GM19452 (cell line): ENCODE measurements around the gene RTRAF.

Experiments
- ATAC-seq: cut with Tn5 transposase; IDR thresholded peaks from one replicate; pipeline ENCODE4 v1.9.1; 2021; ENCODE audit not compliant: unreplicated experiment

RTRAF gene

DNA sequence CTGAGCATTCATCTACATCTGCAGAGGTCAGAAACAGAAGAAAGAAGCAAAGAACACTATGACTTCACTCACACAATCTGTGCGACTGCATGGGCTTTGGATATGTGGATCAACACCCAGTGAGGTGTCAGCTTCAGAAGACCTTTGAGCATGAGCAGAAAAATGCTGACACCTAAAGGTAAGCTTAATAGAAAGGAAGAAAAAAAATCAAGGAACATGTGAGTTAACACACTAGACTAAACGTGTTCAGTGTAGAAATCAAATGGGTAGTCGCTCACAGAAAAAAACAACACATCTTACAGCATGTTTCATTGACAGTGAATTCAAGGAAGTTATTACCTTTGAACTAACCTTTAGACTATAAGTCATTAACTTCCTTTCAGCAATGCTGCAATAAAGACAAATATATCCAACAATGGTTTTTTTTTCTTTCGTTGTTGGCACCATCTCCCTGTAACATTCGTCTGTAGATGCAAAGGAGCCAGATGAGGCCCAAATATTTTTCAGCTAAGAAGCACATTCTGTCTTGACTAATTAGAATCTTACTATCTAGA is 30.9 kb downstream of the RTRAF start:
- ATAC-seq = no peak

DNA sequence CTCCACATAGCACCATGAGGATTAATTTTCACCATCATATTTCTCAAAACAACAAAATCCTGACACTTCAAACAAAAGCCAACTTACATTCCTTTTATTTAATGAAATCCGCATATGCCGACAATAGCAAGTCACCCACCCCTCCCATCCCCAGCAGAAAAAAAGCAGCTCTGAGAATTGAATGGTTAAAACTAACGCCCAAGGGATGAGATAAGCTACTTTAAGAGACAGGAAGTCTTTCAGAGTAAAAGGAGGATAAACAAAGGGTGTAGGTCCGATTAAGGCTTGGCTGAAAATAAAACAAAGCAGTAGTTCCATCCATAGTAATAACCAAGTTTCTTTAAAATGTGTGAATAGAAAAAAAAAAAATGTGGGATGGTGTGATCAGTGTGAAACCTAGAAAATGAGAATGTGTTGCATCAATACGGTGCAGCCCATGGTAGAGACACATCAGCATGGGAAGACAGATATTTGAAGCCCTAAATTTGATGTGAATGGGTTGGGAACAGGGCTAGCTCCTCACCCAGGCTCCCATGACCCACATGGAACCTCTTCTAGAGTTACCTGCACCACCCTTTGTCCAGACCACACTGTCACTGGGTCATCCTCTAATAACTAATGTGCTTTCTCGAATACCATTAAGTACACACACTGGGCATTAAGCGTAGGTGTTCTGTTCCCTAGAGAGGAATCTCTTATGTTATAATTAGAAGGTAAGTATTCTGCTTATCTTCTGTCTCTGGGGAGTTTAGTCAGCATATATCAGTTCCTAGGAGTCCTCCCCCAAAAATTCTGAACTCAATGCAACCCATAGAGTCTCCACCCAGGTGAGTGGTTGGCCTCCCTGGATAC is 31.7 kb downstream of the RTRAF start:
- ATAC-seq = no peak

DNA sequence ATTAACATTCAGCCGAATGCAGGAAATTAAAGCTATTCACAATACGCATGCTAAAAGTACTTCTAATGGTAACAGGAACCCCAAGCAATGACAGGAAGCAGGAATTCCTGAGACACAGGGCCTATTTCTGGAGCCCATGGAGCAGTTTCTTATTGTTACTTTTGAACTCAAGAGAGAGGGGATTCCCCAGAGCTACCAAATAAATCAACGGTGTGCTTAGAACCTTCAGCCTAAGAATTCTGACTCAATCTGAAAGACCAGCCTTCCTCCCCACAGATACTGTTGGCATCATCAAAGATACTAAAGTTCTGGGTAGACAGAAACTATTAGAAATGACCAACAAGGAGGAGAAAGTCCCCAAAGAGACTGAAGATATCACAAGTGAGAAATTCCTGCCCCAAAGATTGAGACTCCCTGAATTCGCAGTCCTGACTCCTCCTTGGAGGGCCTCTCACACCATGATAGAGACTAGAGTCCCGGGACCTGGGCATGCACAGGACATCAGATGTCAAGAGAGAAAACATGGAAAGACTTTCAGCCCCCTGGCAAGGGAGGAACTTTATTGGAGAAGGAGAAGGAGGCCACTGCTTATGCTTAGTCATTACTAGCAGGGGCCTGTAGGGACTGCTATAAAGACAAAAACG is 32.7 kb downstream of the RTRAF start:
- ATAC-seq = no peak

DNA sequence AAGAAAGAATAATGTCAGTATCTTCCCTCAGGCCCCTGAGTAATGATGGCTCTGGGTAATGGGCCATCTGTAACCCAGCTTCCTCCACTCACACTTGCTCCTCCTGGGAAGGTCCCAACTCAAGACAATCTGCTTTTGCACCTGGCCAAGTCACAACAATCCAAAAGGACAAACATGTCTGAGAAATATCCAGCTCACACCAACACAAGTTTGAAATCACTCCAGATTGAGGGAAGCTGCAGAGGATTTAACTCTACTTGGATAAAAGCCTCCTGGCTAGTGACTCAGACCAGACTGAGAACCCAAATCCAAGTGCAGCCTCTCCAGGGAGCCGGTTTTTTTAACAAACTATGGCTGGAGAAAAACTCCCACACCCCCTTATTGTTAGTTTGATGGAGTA is 34.2 kb downstream of the RTRAF start:
- ATAC-seq = no peak

DNA sequence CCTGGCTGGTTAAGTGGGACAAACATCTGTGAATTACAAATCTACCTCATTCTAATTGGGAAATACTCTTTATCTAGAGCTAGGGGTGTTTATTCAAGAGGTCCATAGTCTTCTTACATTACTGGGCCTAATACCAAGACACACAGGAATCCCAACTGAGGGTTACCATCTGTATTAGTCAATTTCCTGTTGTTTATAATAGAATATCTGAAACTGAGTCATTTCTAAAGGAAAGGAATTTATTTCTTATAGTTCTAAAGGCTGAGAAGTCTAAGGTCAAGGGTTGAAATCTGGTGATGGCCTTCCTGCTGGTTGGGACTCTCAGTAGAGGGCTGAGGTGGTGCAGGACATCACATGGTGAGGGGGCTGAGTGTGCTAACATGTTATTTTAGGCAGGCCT is 36.0 kb downstream of the RTRAF start:
- ATAC-seq = no peak

DNA sequence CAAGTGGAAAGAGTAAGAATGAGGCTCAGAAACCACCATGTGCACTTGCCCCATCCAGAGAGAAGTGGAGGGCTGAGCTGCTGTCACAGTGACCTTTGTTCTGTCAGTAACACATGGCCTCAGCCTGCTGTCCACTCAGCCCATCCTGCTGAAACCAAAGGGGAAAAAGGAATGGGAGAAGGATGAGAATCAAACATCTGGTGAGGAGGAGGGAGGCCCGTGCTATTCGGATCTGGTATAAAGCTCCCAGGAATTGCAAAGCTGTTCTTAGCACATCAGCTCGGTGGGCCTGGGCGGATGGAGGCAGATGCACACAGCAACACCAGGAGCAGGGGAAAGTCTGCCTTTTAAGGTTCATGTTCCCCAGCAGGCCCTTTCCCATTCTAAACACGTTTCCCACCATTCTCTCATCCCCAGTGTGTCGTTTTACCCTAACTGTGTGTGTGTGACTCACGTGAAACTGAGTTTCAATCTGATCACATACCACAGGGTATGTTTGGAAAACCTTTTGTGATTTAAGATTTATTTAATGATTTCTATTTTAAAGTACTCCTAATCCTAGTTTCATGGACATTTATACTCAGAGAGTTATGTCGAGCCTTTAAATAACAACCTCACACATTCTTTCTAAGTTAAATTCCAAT is 36.8 kb downstream of the RTRAF start:
- no peak for ATAC-seq

DNA sequence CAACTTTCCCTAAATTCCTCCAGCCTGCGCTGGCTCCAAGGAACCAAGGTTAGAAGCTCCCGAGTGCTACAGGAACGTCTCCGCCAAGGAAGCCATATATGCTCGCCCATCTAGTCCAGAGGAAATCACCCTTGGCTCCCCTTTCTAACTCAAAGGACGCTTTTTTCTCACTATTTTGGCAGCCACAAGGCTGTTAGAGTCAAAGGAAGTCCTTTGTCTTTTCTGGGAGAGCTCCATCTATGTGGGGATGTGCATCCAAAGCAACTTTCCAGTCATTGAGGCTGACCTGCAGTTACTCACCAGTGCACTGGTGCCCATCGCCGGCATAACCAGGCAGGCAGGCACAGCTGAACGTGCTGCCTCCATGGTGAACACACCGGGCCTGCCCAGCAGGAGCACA is 37.6 kb downstream of the RTRAF start:
- no peak for ATAC-seq

DNA sequence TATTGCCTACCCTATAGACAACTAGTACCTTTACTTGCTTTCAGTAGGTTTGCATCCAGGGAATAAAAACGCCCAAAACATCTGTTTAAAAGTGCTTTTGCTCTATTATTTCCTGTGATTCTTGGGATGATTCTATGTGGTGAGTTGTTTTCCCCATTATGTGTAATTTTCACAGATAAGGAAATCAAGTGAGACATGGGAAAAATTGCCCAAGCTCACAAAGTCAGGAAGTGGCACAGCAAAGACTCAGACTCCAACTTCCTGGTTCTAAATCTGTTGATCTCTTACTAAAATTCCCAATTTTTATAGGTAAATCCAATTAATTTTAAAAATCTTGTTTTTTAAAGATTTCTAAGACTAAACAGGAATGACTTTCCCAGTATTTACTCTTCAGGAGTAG is 40.5 kb downstream of the RTRAF start:
- no peak for ATAC-seq

DNA sequence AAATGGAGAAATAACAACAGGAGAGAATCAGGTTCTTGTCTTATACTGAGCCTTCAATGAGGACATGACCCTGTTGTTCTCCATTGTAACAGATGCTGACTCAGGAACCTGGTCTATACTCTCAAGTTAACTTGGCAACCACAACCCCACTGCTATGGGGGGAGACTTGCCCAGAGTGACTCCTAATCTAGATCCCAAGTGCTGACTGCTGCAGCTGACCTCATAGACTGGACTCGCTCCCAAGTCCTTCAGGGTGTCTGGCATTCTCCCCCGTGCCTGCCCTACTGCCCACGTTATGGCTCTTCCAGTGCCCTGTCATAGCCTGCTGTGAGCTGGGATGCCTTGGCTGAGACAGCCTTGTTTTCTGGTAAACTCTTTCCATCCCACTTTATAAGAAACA is 42.4 kb downstream of the RTRAF start:
- no peak for ATAC-seq

DNA sequence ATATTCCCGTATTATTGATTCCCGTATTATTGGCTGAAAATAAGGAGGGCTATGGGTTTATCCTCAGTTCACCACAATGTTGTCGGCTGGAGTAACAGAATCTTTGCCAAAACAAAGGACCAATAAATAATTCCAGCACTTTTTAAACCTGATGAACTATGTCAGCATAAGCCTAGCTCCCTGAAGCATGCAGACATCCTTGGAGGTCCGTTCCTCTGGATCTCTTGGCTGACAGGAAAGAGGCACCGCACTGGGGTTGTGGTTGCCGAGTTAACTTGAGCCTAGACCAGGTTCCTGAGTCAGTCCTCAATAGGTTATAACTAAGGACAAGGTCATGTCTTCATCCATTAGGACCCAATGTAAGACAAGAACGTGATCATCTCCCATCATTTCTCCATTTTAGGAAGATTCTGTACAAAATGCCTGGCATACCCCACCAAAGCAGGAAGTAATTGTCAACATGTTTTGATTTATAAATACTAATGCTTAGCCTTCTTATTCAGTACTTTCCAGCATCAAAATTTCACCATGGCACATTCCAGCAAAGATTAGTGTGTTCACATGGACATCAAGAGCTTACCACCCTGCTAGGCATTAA is 43.0 kb downstream of the RTRAF start:
- ATAC-seq = no peak

DNA sequence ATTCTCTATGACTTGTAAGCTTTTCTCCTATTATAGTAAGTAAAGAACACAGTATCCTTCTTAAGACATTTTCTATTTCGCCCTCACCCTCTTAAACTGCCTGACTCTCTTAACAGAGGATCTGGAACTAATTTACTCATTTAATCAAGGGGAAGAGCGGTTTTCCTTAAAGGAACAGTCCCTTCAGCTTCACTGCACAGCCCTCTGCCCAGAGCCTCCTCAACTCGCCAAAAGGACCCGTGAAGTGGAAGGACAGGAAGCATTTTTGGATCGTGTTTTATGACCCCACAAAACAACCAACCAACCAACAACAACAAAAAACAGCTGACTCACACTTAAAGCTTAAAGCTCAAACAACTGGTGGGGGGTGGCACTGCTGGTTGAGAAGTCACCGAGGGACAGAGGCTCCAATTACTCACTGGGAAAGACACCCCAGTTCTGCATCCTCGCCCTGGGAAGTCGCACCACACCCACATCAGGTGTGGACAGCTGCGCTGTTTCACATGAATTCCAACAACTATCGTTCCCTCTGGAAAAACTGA is 43.8 kb downstream of the RTRAF start:
- no peak for ATAC-seq

DNA sequence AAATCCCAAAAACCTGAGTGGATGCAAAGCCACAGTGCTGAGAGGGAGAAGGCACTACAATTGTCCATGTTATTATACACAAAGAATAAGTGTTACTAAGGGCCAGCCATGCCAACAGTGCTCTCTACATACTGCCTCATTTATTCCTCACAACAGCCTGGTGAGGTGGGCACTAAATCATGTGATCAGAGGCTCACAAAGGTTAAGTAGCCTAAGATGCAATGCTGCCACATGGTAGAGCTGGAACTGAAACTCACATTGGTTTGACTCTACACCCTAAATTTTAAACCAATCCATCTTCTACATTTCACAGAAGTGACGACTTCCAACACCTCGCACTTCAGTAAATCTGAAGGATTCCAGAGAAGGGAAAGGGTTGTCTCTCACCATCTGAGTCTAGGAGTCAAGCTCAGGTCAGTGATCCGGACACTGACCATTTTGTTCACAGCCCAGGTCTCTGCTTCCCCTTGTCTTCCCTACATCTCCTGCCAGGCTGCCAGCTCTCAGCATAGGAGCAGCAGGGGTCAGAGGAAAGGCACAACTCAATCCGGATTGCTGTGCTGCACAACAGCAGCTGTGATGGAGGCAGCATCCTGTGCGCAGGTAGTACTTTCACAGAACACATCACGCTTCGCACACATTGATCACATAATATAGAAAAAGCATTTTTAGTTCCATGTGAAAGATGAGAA is 49.9 kb downstream of the RTRAF start:
- ATAC-seq = no peak

DNA sequence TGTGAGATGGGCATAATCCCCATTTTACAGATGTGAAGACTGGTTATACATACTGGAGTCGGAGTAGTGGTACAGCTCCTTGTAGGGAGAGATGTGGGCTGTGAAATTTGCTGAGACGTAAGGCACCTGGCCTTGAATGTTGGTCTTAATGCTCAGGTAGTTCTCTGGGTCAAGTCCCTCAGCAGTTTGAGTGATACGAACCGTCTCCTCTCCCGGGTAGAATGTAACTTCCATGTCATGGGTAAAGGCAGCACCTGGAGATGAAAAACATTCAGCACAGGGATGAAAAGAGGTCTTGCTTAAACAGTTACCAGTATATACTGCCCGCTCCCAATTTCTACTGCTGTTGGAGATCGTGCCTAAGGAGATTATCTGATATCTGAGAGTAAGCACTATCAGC is 51.3 kb downstream of the RTRAF start:
- no peak for ATAC-seq

DNA sequence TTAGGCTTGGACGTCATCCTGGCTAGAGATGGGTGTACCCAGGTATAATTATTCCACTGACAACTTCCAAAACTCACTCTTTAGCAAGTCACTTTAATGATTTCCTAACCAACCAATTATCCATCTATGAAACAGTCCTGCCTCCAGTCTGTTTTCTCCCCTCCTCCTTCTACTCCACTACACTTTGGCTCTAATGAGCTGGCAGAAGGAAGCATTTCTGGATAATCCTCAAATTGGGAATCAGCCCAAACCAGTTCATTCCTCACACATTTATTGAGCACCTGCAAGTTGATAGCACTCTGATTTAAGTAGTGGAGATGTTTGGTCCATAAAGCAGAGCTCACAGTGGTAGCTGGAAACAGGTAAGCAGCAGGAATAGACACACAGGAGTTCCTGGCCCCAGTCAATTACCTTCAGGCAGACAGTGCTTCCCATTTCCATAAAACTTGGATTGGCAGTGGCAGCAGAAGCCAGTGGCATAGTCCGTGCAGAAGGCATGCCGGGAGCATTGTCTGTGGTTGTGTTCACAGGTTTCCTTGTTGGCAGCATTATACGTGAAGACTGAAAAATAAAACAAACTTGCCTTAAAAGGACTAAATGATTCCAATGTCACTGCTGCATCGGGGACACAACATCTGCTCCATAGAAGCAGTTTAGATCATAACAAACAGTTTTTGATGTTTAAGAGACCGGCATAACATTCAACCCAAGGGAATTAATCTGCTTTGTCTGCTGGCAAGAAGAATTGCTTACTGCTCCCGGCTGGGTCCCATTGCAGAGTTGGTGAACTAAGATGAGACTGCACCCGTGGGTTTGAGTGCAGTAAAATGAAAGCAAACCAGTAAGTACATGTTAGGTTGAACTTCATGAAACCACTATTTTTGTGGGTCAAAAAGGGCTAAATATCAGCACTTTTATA is 53.3 kb downstream of the RTRAF start:
- no peak for ATAC-seq

DNA sequence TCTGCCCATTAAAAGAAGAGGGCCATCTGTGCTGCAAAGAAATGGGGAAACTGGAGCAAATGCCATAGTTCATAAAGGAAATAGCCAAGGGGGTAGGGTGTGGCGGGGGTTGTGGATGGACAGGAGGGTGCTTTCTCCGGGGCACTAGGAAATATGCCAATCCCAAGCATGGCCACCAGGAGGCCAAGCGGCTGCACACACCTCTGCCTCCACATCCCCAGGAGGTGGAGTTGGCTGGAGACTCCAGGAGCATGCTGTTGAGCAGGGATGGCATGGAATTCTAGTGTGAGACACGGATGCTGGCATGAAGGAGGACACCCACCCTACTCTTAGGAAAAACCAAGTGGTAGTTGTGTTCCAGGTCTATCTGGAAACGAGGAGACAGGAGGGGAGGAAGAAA is 54.3 kb downstream of the RTRAF start:
- ATAC-seq = no peak

DNA sequence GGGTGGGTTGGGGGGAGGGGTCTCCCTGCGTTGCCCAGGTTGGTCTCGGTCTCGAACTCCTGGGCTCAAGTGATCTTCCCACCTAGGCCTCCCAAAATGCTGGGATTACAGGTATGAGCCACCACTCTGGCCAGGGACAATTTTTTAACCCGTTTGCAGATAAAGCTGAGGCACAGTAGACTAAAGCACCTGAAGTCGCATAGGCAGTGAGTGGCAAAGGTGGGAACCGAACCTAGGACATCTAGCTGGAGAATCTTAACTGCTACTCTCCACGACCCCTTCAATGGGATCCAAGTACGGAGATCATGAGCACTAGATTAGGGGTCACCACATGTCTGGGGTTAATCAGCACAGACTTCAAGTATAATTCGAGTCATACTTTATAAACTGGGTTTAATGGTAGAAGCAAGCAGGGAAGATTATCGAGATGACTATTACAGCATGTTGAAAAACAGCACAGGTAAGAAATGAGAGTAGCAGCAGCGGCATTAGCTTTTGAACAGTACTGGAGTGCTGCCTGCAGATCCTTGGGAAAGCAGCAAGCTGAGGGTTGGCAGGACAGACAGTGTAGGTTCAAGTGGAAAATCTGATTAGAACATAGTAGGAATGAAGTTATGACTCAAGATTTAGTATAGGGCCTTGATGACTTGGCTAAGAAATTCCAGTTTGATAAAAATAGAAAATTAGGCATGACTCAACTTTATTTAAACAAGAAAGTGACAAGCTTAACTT is 55.6 kb downstream of the RTRAF start:
- no peak for ATAC-seq

DNA sequence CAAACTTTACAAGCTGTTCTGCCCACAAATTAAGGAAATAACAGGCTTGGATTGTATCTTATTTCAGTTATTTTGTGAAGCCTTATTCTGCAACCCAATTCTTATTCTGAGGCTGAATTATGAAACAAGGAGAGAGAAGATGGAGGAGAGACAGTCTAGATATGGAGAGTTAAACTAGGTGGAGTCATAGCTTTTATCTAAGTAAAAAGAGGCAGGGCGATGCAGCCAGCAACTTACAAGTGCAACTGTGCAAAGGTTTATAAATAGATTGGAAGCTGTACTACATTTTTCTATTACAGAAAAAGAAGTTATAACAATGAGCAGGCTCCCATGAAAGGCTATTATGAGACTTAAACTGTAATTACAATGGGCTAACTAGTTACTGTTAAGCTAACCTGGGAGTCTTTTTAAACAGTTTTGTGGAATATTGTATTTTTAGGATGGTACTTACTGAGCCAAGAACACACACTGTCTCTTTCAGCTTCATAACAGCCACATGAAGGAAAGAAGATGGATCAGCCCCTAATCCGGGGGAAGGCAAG is 57.1 kb downstream of the RTRAF start:
- no peak for ATAC-seq

DNA sequence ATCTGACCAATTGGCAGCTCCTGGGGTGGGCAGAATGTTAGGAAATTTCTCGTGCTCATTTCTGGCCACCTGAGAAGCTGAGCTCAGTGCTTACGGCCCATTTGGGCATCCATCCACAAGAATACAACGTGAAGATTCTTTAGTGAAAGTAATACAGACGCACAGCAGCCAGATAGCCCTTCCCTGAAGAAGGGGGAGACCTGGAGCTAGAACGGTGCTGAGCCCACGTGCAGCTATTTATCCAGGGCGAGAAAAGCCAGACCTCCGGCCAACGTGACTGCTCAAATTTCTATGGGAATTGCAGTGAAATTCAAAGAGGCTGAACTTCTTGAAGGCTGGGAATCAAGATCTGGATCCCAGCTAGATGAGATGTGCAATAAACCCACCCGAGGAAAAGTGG is 58.8 kb downstream of the RTRAF start:
- ATAC-seq = no peak
